ENCODE results near the gene KMT2C.

Gene KMT2C

DNA sequence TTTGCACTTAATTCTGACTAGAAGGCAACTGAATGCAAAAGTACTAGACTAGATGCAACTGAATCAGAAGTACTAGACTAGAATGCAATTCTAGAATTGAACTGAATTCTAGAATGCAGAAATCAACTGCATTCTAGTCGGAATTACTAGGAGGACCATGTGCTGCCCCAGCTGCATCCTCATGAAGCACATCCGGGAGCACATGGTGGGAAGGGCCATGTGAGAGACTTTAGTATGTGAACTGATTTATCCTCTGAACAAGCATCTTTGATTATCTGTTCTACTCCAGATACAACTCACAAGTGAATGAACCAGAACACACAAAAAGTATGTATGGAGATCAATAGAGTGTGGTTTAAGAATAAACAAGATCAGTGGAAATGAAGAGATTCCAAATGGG lies 295.2 kb downstream of the KMT2C start:
- in situ Hi-C loops (cut with MboI; ENCODE audit: low pct_unique_long_range_greater_than_20kb, low sequenced_read_pairs, unreplicated experiment) = no loop called here
- TF ChIP-seq, protein P1, sequence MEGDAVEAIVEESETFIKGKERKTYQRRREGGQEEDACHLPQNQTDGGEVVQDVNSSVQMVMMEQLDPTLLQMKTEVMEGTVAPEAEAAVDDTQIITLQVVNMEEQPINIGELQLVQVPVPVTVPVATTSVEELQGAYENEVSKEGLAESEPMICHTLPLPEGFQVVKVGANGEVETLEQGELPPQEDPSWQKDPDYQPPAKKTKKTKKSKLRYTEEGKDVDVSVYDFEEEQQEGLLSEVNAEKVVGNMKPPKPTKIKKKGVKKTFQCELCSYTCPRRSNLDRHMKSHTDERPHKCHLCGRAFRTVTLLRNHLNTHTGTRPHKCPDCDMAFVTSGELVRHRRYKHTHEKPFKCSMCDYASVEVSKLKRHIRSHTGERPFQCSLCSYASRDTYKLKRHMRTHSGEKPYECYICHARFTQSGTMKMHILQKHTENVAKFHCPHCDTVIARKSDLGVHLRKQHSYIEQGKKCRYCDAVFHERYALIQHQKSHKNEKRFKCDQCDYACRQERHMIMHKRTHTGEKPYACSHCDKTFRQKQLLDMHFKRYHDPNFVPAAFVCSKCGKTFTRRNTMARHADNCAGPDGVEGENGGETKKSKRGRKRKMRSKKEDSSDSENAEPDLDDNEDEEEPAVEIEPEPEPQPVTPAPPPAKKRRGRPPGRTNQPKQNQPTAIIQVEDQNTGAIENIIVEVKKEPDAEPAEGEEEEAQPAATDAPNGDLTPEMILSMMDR (IDR thresholded peaks at IDR 0.05; ENCODE audit: extremely low read depth, insufficient read depth, missing control alignments) = no peak
- no peak for DNase-seq (ENCODE audit: low spot score)

DNA sequence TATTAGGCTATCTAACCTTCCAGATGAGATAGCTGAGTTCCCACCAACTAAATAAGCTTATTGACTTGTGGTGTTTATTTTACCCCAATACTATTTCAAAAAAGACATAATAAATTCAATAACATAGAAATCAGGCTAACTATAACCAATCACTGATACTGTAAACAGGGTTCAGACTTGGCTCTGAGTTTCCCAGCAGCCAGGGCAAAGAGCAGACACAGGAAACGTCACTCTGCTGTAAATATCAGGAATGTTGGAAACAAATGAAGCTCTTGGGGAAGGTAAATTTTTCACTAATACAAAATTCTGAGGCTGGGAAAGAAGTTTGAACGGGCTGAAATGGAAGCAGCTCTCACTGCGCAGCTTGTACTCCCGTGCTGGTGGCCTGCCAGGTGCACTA lies 295.7 kb downstream of the KMT2C start:
- in situ Hi-C loops (cut with MboI; ENCODE audit: low pct_unique_long_range_greater_than_20kb, low sequenced_read_pairs, unreplicated experiment) = no loop called here
- DNase-seq (ENCODE audit: low spot score) = no peak
- TF ChIP-seq, protein P1 (IDR thresholded peaks at IDR 0.05; ENCODE audit: extremely low read depth, insufficient read depth, missing control alignments) = no peak

DNA sequence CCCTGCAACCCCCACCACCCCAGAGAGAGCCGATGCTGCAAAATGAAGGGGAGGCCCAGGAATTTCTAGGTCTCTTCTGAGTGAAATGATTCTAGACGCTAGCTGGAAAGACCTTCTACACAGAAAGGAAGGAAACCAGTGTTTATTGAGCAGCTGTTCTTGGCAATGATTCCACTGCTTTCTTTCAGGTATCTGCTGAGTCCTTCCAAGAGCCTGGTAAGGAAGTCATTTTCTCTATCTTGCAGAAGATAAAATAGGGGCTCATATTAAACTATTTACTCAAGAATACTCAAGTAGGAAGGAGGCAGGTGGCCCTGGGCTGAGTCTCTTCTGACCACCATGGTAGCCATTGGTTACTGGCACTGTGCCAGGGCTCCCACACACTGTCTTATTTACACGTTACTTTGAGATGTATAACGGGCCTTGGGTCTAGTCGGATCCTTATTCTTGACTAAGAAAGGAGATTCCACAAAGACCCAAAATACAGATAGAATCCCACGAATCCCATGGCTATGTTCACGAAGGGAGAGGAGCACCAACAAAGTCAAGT lies 298.3 kb downstream of the KMT2C start:
- in situ Hi-C loops (cut with MboI; ENCODE audit: low pct_unique_long_range_greater_than_20kb, low sequenced_read_pairs, unreplicated experiment) = no loop called here
- TF ChIP-seq, protein P1 (IDR thresholded peaks at IDR 0.05; ENCODE audit: extremely low read depth, insufficient read depth, missing control alignments) = no peak
- DNase-seq (ENCODE audit: low spot score) = no peak

DNA sequence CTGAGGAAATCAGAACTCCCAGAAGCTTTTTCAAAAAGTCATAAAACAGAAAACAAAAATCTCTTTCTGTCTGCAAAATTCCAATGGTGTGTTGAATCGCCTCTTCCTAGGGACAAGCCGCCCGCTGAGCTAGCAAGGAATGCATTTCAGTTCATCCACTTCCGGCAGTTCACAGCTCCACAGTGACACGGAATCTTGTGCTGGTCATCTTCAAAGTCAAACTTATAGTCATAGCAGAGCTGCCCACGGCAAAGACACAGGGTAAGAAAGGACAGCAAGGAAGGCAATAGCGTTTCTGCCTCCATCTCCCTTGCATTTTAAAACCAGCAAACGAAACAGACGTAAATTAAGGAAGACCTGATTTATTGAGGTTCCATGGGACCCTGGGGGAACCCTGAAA lies 299.1 kb downstream of the KMT2C start:
- in situ Hi-C loops (cut with MboI; ENCODE audit: low pct_unique_long_range_greater_than_20kb, low sequenced_read_pairs, unreplicated experiment) = no loop called here
- TF ChIP-seq, protein P1 (IDR thresholded peaks at IDR 0.05; ENCODE audit: extremely low read depth, insufficient read depth, missing control alignments) = no peak
- no peak for DNase-seq (ENCODE audit: low spot score)

DNA sequence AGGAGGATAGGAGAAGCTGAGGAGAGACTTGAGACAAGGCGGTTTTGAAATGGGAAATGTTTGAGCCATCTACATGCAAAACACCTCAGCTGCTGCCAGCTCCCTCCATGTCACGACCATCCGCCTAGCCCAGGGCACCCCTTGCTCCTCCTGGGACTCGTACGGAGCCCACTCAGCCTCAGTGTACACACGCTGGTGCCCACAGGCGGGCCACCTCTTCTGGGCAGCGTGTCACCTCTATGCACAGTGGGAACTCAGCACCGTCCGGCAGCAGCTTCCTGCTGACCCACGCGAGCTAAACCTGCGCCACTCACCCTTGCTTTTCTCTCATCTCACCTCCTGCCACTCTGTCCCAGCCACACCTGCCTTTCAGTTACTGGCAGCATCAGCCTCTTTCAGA lies 302.0 kb downstream of the KMT2C start:
- in situ Hi-C loops (cut with MboI; ENCODE audit: low pct_unique_long_range_greater_than_20kb, low sequenced_read_pairs, unreplicated experiment) = no loop called here
- TF ChIP-seq, protein P1 (IDR thresholded peaks at IDR 0.05; ENCODE audit: extremely low read depth, insufficient read depth, missing control alignments) = no peak

DNA sequence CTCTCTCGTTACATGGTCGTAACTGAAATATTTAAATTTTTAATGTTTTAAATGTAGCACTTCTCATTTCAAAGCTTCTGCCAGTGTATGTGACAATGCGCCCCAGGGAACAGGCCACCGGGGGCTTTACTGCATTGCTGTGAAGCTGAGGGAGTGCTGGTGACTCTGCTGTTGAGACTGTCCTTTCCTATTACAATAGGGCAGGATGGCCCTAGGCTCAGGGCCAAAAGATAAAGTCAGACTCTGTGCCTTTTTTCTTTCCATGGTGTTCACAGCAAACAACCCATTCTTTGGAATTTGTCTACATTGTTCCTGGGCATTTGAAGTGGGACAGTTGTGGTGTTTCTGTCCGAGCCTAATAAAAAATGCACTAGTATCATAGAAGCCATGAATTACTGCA lies 303.0 kb downstream of the KMT2C start:
- in situ Hi-C loops (cut with MboI; ENCODE audit: low pct_unique_long_range_greater_than_20kb, low sequenced_read_pairs, unreplicated experiment) = no loop called here
- no peak for DNase-seq (ENCODE audit: low spot score)
- TF ChIP-seq, protein P1 (IDR thresholded peaks at IDR 0.05; ENCODE audit: extremely low read depth, insufficient read depth, missing control alignments) = no peak

More for the DNA sequence above, 302.0 kb downstream of the KMT2C start:
- no peak for DNase-seq (ENCODE audit: low spot score)

Measured in GM13977 (cell line).